Inferior parietal cortex (tissue), 1 donor: Measurements from ENCODE around the gene CDK5R2.

Experiments used
- DNase-seq: peaks from one replicate; pipeline ENCODE4 v3.0.0-alpha.2; 2016; ENCODE audit errors: extremely low spot score

CDK5R2 gene

GRCh38 chr2:218986148-218986761, 26.8 kb downstream of the CDK5R2 start:
- no peak for DNase-seq

GRCh38 chr2:218988164-218988563, 28.7 kb downstream of the CDK5R2 start:
- no peak for DNase-seq

- no peak for DNase-seq
Measured at GRCh38 chr2:218988650-218989049, 29.2 kb downstream of the CDK5R2 start.

- DNase-seq: no peak
Measured at GRCh38 chr2:218990052-218990451, 30.6 kb downstream of the CDK5R2 start.

- no peak for DNase-seq
Measured at GRCh38 chr2:218990612-218991011, 31.1 kb downstream of the CDK5R2 start.

- no peak for DNase-seq
Measured at GRCh38 chr2:218991674-218992168, 32.3 kb downstream of the CDK5R2 start.

GRCh38 chr2:218992196-218992595, 32.7 kb downstream of the CDK5R2 start:
- DNase-seq: no peak

GRCh38 chr2:218992703-218993344, 33.4 kb downstream of the CDK5R2 start:
- no peak for DNase-seq

GRCh38 chr2:218993345-218994315, 34.2 kb downstream of the CDK5R2 start, which contains the start of gene CRYBA2:
Gene CRYBA2, minus strand, starts transcription at chr2:218993422. Its CDS starts 246 bp downstream, at chr2:218993176.
- DNase-seq: no peak

GRCh38 chr2:218995561-218995960, 36.1 kb downstream of the CDK5R2 start:
- no peak for DNase-seq

GRCh38 chr2:218995972-218996711, 36.7 kb downstream of the CDK5R2 start:
- peak; percentile 85 for DNase-seq

- no peak for DNase-seq
Measured at GRCh38 chr2:218996937-218997336, 37.5 kb downstream of the CDK5R2 start.

GRCh38 chr2:218997731-218998130, 38.3 kb downstream of the CDK5R2 start:
- DNase-seq: no peak

GRCh38 chr2:218998414-218999002, 39.0 kb downstream of the CDK5R2 start:
- no peak for DNase-seq

- no peak for DNase-seq
Measured at GRCh38 chr2:218999021-218999880, 39.8 kb downstream of the CDK5R2 start.

GRCh38 chr2:218999881-219000568, 40.6 kb downstream of the CDK5R2 start:
- DNase-seq: no peak

GRCh38 chr2:219000569-219000960, 41.1 kb downstream of the CDK5R2 start:
- no peak for DNase-seq

GRCh38 chr2:219001100-219001576, 41.7 kb downstream of the CDK5R2 start:
- DNase-seq: no peak
